Measurements from ENCODE around the gene PTDSS2. TPM values are rescaled to one million over a fixed set of nuclear protein-coding genes. Genes with fewer than 3 reads are reported as not detected.

PTDSS2 gene
- total RNA-seq, 1 donor from 2014 or later: 31.1 TPM

DNA sequence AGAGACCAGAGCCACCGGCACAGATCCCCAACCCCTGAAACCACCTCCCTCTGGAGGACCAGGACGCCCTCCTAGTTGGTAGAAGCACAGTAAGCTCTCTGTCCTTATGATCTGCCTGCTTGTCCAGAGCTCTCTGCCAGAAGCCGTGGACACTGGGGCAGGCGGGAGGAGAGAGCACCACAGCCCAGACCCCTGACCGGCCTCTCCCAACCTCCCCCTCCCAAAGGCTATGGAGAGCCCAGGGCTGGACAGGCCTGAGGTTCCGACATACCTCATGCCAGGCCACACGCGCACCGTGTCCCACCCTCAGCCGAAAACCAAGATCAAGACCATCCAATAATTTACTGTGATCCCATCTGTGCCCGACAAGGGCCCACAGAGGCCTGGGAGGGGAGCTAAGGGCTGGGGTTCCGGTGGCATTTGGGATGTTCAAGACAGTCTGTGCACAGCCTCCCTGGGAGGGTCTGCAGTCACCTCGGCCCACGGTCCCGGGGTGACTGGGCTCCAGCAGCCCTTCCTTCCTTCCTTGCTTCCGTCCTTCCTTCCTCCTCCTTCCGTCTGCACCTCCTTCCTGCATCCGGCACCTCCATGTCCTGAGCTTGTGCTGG, 81.9 kb downstream of the PTDSS2 start:
- DNase-seq: peak; percentile 58

GRCh38 chr11:532527-532985, 82.5 kb downstream of the PTDSS2 start:
- Histone ChIP-seq H3K36me3 (peaks cover 27% of the 10 kb centered on the region), H3K4me1 (peaks cover 25% of the 10 kb centered on the region), H3K4me3 (no peak overlapping the region), H3K27ac (no peak overlapping the region), H3K27me3 (no peaks in the 10 kb centered on the region), H3K9me3 (no peaks in the 10 kb centered on the region)
- no peak for DNase-seq
- no peak for TF ChIP-seq CTCF (IDR thresholded peaks at IDR 0.05)
- intact Hi-C loops (cut with DNase I): no loop called here
- ATAC-seq: no peak

More for the DNA sequence above, 81.9 kb downstream of the PTDSS2 start:
- Histone ChIP-seq H3K36me3 (peaks cover 27% of the 10 kb centered on the region), H3K27me3 (no peaks in the 10 kb centered on the region), H3K27ac (no peak overlapping the region), H3K4me3 (no peak overlapping the region), H3K9me3 (no peaks in the 10 kb centered on the region), H3K4me1 (peaks cover 23% of the 10 kb centered on the region)
- no peak for ATAC-seq
- no peak for TF ChIP-seq CTCF (IDR thresholded peaks at IDR 0.05)
- intact Hi-C loops (cut with DNase I): no loop called here

GRCh38 chr11:532986-533585, 83.0 kb downstream of the PTDSS2 start:
- intact Hi-C loops (cut with DNase I): no loop called here
- no peak for TF ChIP-seq CTCF (IDR thresholded peaks at IDR 0.05)
- H3K9me3 ChIP-seq: no peaks in the 10 kb centered on the region
- no peak overlapping the region for H3K4me3 ChIP-seq
- H3K36me3 ChIP-seq: peaks cover 27% of the 10 kb centered on the region
- no peaks in the 10 kb centered on the region for H3K27me3 ChIP-seq
- ATAC-seq (no peak), DNase-seq (peak; percentile 68)
- no peak overlapping the region for H3K27ac ChIP-seq
- peaks cover 30% of the 10 kb centered on the region for H3K4me1 ChIP-seq

DNA sequence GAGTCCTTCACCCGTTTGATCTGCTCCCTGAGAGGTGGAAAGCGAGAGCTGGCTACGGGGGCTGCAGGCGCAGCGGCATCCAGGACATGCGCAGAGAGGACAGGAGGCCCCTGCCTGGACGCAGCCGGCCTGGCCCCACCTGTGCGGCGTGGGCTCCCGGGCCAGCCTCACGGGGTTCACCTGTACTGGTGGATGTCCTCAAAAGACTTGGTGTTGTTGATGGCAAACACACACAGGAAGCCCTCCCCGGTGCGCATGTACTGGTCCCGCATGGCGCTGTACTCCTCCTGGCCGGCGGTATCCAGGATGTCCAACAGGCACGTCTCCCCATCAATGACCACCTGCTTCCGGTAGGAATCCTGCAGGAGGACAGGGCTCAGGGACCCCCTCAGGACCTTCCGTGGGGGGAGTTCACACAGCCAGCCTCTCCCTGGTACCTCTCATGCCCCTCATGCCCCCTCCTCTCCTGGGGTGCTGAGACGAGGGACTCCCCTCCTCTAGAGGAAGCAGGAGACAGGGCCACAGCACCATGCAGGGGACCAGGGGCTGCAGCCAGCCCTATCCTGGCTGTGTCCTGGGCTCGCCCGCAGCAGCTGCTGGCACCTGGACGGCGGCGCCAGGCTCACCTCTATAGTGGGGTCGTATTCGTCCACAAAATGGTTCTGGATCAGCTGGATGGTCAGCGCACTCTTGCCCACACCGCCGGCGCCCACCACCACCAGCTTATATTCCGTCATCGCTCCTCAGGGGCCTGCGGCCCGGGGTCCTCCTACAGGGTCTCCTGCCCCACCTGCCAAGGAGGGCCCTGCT, 83.7 kb downstream of the PTDSS2 start:
- no peak for TF ChIP-seq CTCF (IDR thresholded peaks at IDR 0.05)
- H3K4me1 ChIP-seq: peaks cover 31% of the 10 kb centered on the region
- DNase-seq (peak; percentile 63), ATAC-seq (no peak)
- peak overlapping the region; percentile 92 for H3K4me3 ChIP-seq
- H3K9me3 ChIP-seq: no peaks in the 10 kb centered on the region
- H3K27ac ChIP-seq: no peak overlapping the region
- H3K27me3 ChIP-seq: no peaks in the 10 kb centered on the region
- intact Hi-C loops (cut with DNase I): no loop called here
- H3K36me3 ChIP-seq: peaks cover 27% of the 10 kb centered on the region

GRCh38 chr11:534396-535209, 84.5 kb downstream of the PTDSS2 start:
- DNase-seq: peak; percentile 83
- Histone ChIP-seq H3K9me3 (no peaks in the 10 kb centered on the region), H3K4me3 (peak overlapping the region; percentile 92), H3K36me3 (peaks cover 27% of the 10 kb centered on the region), H3K27ac (peak overlapping the region; percentile 82), H3K4me1 (peaks cover 31% of the 10 kb centered on the region), H3K27me3 (no peaks in the 10 kb centered on the region)
- TF ChIP-seq CTCF (IDR thresholded peaks at IDR 0.05): no peak
- intact Hi-C loops (cut with DNase I): no loop called here
- peak; percentile 4 for ATAC-seq
